Stimulated activated CD8-positive, alpha-beta memory T cell treated with anti-CD3 and anti-CD28 coated beads, Interleukin-15, amount 100 ng/mL, for 48 hours (primary cell): ENCODE results near the gene GMEB2.
"Not testable (repeated sequence)": the region's sequence is repeated elsewhere in the genome, so short reads cannot be mapped to it uniquely, and the experiment has no call there.

Experiments
- DNase-seq, 2 donors: peaks; one replicate each; pipeline ENCODE4 v3.0.0-alpha.2; 2020; ENCODE audit warnings: low read depth in 2 of 2

The GMEB2 gene

DNA sequence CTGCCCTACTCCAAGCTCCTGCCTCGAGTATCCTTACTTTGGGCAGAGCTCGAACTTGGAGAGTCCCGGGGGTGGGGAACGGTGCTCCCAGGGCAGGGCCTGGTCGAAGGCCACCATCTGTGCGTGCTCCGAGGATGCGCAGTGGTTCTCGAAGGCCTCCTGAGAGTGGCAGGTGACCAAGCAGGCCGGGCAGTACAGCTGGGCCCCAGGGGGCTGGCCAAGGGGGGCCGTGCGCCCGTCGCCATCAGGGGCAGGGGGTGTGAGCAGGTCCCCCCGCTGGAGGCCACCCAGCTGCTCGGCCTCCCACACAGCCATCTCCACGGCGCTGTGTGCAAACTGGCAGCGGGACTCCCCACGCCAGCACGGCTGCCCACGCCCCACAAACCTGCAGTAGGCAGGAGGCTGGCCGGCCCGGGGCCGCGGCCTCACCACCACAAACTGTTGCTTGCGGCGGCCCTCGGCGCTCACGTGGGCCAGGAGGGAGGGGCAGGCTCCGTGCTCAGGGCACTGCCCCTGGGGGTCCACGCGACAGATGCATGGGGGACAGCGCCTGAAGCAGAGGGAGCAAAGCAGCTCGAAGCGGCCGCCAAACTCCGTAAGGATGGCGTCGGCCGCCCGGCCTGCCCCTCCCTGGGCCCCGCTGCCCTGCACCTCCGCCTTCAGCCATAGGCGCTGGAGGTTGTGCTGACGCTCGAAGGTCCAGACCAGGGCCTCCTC lies 54.7 kb downstream of the GMEB2 start:
- no peak for DNase-seq

DNA sequence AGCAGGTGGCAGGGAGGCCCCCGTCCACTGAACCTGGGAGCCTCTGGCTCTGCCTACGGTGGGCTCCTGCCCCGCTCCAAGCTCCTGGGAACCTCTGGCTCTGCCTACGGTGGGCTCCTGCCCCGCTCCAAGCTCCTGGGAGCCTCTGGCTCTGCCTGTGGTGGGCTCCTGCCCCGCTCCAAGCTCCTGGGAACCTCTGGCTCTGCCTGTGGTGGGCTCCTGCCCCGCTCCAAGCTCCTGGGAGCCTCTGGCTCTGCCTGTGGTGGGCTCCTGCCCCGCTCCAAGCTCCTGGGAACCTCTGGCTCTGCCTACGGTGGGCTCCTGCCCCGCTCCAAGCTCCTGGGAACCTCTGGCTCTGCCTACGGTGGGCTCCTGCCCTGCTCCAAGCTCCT lies 55.8 kb downstream of the GMEB2 start:
- not testable (repeated sequence) for DNase-seq

DNA sequence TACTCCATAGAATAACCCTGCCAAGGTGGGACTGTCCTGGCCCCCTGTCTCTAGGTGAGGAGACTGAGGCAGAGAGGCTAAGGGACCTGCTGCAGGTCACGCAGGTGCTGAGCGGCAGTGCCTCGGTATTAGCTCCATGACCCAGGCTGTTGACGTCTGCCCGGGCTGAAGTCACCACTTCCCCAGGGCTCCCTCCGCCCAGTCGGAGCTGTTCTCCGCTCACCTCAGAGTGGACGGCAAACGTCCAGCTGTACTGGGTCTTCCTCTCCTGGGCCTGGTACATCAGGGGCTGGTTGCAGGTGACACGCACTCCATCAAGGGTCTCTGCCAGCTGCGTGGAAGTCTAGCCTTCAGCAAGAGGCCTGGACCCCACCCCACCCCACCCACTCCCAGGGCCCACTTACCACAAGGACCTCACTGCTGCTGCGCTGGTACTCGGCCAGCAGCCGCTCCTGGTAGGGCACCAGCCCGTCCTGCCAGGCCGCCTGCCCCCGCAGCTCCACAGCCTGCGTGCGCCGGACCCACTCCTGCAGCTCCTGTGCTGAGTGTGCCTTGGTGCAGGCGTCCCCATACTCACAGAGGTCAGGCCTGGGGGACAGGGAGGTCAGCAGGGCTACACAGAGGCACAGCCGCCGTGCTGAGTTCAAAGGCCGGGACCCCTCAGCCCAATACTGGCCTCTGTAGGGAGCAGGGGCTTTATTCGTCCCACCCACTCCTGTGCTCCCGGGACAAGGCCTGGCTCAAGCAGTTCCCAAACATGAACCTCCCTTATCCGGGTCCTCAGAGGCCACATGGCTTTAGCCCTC lies 56.4 kb downstream of the GMEB2 start:
- no peak for DNase-seq

DNA sequence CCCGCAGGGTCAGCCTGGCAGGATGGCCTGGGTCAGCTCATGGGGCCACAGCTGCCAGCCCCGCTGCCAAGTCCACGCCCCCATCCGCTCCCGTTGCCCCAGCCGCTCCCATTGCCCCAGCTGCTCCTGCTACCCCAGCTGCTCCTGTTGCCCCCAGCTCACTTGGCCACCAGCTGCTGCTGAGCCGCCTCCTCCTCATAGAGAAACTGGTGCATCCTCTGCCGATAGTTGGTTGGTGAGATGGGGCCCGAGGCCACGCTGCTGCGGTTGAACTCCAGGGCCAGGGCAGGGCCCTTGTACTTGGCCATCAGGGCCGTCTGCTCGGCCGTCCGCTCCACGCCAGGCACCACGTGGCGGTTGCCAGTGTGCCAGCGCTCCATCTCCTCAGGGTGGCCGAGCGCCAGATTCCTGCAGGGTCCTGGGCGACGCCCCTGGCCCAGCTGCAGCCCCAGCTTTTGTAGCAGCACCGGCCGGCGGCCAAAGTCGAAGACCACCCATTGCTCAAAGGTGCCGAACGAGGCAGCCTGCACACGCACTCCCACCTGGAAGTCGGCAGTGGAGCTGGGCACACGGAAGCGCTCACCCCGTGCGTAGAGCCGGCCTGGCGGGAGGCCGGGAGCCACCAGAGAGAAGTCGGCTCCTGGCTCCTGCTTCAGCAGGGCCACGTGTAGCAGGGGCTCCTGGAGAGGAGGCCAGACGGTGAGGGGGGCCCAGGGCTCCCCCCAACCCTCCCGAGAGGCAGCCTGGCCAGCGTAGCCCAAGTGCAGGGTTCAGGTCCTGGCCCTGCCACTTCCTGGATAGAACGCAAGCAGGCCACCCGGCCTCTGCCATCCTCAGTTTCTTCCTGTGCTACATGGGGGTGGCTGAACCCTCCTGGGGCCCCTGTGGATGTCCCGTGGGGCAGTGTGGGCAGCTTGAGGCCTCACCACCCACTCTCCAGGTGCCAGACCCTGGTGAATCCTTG lies 57.6 kb downstream of the GMEB2 start:
- no peak for DNase-seq

DNA sequence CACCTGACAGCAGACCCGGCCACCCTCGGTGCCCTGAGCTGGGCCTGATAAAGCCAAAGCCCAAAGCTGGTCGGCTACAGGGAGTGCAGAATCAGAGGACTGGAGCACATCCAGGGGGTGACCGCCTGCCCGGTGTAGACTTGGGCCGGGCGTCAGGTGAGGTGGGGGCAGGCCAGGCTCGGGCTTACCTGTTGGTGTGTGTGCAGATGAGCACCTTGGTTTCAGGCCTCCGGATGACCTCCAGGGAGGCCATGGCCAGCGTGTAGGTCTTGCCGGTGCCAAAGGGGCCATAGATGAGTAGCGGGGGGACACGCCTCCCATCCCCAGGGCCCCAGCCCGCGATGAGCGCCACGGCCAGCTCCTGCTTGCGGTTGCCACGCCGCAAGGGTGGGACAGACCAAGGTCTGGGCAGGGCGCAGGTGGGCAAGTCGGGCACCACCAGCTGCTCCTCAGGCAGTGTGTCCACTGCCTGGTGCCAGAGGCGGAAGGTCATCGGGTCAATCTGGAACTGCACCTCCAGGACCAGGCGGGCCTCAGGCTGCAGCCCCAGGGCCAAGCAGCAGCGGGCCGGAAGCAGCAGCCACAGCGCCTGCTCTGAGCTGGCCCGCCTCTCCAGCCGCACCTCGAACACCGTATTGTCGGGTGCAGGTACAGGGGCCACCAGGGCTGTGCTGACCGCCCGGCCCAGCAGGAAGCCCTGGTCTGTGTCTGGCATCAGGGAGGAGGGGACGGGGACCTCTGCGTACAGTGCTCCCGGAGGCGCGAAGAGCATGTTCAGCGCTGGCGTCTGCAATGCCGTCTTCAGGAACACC lies 58.5 kb downstream of the GMEB2 start:
- no peak for DNase-seq

DNA sequence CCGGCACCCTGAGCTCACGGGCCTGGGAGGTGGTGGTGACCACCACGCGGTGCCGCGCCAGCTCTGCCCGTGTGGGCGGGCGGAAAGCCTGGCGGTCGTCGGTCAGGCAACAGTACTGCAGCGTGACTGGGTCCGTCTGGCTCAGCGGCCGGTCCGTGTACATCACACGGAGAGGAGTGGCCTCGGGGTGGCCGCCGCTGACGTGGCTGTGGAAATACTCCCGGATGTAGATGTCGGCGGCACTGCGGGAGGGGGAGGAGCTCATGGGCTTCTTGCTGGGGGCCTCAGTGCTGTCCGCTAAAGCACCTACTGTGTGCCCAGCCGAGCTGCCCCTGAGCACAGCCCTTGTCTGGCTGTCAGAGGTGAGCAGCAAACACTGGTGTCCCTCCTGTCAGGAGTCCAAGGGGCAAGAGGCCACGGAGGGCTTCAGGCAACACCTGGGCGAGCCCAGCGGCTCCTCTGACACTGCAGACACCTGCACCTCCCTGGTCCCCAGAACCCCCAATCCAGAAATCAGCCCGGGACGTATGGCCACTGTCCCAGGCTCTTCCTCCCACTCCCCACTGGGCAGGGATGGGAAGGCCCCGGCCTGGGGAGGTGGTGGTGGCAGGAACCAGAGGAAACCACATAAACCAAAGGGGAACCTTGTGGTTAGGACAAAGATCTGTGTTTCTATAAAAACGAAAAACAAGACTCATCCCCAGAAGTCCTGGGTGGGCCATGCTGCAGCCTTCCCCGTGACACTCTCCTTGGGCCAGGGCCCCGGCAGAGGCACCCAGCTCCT lies 59.3 kb downstream of the GMEB2 start:
- peak; percentile 36 to 38 for DNase-seq

DNA sequence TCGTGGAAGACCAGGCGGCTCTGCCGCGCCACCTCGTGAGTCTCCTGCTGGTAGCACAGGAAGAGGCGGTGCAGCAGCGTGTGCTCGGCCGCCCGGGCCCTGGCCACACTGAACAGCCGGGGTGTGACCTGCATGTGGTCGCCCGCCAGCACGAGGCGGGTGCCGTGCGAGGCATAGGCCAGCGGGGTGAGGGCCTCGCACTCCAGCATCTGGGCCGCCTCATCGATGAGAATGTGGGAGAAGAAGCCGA lies 59.8 kb downstream of the GMEB2 start:
- DNase-seq, result no peak

DNA sequence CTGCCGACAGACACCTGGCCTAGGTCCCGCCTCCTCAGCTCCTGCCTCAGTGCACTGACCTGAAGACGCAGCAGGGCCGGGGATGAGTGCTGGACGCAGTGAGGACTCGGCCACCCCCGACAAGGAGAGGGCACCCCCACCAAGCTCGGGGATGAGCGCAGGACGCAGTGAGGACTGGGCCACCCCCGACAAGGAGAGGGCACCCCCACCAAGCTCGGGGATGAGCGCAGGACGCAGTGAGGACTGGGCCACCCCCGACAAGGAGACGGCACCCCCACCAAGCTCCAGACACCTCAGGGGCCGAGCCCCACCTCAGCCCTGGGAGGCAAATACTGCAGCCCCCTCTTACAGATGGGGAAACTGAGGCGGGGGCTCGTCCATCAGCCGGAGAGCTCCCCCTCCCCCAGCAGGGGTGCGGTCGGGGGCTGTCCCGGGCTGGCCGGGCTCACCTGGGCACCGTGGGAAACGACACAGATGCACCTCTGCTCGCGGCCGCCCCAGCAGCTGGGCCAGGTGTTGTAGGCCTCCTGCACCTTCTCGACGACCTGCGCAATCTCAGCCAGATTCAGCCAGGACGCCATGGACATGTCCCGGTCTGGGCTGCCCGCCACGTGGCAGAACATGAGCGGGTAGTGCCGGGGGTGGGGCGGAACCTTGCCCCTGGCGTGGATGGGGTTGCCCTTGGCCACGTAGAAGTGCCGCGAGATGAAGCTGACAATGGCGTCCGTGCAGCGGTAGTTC lies 60.3 kb downstream of the GMEB2 start:
- no peak for DNase-seq

DNA sequence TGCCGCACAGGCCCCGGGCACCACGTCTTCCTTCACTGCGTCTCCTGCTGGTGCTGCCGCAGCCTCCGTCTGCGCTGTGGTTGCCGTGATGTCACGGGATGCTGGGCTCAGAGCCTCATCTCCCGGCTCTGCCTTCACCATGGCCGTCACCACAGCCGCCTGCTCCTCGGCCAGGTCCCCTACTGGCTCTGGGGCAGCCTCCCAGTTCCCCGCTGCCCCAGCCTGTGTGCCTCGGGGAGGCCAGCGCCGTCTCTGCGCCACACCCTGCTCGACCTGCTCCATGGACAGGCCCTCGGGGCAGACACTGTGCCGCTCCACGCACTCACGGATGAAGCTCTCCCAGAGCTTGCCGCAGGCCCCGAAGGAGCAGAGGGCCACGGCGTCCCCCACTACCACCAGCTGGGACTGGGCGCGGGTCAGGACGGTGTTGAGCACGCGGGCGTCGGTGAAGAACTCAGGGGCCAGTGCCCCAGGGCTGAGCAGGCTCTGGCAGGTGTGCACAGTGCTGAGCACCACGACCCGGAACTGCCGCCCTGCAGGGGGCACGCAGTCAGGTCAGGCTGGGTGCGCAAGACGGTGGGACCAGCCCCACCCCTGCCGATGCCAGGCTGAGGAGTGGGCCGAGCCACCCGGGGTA lies 61.1 kb downstream of the GMEB2 start:
- no peak for DNase-seq

DNA sequence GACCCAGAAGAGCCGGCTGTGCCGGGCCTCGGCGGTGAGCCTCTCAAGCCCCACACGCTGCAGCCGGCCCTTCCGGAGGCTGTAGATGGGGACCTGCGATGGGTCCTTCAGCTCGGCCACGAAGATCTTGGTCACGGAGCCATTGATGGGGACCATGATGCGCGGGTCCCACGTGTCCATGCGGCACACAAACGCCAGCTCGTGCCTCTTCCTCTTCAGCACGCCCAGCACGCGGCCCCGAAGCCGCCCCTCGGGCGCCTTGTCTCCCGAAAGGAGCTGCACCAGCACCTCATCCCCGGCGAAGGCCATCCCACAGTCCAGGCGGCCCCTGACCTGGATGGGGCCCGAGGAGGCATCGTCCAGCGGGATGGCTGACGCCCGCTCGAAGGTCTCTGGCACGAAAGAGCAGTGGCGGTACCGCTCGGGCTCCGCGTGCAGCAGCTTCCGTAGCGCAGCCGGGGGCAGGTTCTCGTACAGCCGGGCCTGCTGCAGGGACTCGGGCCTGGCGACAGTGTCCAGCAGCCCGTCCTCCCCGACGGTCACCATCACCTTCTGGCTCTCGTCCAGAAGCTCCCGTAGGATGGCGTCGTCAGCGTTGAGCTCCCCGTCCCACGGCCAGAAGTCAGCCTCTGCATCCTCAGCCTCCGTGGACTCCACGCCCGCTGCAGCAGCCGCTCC lies 61.7 kb downstream of the GMEB2 start:
- DNase-seq, result no peak

DNA sequence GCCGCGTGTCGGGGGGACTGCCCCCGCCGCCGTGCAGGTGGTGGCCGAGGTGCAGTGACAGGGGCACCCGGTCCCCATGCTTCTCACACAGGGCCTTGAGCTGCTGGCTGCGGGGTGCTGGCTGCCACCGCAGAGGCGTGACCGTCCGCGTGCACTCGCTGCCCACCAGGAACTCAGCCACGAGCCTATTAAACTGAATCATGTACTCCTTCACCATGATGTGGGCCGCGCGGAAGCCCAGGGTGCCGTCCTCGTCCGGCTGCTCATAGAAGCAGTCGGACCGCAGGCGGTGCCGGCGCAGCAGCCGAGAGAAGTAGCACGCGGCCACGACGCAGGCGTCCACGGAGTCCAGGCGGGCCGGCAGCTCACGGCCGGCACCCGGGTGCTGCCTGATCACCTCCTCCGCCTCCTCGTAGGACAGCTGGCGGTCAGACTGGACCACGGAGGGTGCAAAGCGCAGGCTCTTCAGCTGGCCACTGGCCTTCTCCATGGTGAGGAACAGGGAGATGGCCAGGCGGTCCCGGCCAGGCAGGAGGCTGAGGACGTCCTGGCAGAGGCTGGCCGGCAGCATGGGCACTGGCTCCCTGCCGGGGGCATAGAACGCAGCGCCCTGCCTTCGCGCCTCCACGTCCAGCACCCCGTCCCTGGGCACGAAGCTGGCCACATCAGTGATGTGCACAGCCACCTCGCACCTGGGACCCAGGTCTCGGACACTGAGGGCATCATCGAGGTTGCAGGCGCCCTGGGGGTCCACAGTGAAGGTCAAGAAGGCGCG lies 62.7 kb downstream of the GMEB2 start:
- no peak for DNase-seq

DNA sequence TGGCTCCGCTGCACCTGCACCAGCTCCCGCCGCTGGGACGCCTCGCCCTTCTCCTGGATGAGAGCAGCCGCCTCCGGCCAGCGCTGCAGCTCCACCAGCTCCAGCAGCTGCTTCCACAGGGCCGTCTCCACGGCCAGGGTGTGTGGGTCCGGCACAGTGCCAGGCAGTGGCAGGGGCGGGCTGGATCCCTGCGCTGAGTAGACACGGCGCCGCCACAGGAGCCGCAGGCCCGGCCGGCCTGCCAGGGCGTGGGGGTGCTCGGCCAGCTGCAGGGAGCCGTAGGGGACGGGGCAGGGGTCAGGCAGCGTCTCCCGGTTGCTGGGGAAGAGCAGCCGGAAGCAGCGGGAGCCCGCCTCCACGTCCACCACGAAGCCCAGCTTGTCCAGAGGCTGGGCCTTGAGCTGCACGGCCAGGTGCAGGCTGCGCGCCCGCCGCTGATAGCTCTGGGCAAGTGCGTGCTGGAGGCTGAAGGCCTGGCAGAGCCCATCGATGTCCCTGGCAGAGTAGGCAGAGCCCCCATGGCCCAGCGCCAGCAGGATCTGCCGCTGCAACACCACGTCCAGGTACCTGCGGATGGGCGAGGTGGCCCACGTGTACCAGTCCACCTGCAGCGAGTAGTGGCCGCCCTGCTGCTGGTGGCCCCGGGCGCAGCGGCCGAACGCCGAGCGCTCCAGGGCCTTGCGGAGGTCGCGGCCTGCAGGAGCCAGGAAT lies 63.5 kb downstream of the GMEB2 start:
- DNase-seq, result no peak

DNA sequence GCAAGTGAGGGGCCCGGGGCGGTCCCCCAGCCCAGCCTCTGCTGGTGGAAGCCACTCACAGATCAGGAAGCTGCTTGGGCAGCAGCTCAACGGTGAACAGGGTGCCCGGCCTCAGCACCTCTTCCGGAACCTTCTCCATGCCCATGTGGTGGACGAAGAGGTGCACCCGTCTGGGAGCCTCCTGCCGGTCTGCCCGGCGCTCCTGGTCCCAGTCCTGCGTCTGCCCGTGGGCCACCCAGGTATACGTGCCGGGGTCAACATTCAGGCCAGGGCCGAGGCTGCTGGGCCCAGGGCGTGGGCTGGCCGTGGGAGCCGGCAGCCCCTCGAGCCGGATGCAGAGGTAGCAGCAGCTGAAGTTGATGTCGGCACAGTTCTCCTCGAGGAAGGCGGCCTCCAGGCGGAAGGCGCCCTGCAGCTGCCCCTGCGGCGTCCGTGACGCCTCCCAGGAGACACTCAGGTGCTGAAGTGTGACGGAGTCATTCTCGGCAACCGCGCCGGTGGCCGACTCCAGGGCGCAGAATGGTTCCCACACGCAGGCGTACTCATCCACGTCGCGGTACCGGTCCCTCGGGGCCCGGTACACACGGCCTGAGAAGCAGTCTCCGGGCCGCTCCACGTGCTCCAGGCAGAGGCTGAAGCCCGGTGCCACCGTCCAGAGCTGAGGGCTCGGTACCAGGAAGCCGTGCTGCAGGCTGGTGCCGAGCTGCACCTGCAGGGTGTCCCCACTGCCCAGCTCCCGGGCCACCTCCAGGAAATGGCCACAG lies 64.3 kb downstream of the GMEB2 start:
- no peak for DNase-seq

DNA sequence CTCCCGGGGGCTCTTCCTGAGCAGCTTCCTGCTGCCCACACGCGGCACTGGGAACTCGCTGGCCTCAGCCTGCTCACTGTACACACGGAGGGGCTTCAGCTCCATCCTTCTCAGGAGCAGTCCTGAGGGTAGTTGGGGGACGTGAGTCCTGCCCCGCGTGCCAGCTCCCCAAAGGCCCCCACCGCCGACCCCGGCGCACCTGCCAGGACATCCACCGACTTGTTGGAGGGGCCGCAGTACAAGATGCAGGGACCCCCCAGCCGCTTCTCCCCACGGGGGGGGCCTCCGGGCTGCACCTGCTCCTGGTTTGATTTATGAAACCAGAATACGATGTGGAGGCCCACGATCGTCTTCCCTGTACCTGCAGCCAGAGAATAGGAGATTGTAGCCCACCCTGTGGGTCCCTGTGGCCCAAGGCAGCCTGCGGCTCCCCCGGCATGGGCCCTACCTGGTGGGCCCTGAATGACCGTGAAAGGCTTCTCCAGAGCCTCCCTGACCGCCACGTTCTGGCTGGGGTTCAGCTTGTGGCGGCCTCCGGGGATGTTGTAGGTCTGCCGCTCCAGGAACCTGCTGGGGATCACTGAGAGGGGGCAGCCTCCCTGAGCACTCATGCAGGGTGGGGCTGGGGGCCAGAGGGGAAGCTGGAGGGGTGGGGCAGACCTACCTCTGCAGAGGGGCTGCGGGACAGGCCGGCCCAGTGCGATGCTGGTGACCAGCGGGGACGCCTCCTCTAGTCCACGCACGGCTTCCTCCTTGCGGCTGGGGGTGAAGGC lies 65.1 kb downstream of the GMEB2 start:
- no peak for DNase-seq

DNA sequence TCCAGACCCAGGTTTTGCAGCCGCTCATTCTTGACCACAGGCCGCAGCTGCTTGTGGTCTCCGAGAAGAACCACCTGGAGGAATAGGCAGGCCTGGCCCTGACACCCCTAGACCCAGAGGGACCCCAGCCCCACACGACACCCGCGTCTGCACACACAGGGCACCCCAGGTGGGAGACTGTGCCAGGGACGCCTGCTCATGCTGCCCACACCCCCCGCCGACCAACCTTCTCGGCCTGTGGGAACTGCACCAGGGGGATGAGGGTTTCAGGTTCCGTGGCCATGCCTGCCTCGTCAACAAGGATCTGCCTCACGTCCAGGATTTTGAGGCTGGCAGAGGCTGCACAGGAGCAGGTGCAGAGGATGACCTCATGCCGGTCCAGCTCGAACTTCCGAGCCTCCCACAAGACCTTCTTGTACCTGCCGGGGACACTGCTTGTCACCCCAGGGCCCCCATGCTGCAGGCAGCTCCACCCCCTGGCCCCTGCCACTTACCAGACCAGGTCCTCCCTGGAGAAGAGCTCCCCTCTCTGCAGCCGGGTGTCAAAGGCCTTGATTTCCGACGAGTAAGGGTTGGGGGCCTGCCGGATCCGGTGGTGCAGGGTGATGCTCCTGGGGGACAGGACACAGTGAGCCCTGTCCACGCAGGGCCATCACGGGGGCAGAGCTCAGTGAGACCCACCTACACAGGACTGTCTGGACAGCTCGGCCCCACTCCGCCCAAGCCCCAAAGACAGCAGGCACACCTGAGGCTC lies 65.9 kb downstream of the GMEB2 start:
- no peak for DNase-seq
